ENCODE data around the gene PRDX5. TPM values are rescaled to one million over a fixed set of nuclear protein-coding genes. Genes with fewer than 3 reads are reported as not detected.

PRDX5 gene
- total and polyA plus RNA-seq, 9 of the 15 experiments (the other 6 are each of a cell fraction or from before 2014, with no cell fraction given) = 40.8 to 327 (median 204) TPM

DNA sequence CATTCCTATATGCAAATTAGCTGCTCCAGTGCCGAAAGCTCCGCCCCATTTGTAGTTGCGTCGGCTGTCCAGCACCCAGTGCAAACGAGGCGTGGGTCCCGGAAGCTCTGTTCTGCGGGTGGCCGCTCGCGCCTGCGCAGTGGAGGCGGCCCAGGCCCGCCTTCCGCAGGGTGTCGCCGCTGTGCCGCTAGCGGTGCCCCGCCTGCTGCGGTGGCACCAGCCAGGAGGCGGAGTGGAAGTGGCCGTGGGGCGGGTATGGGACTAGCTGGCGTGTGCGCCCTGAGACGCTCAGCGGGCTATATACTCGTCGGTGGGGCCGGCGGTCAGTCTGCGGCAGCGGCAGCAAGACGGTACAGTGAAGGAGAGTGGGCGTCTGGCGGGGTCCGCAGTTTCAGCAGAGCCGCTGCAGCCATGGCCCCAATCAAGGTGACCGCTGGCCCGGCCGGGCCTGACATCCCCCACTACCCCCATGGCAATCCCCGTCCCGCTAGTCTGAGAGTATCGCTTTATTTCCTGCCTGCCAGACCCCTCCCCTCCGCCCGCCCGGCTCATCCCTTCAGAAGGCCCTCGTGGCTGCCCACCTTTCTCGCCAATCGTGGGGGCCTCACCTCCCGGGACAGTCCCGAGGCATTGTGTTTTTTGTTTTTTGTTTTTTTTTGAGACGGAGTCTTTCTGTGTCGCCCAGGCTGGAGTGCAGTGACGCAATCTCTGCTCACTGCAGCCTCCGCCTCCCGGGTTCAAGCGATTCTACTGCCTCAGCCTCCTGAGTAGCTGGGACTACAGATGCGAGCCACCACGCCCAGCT, at the start of gene PRDX5 (continued):
- TF ChIP-seq, protein P1, sequence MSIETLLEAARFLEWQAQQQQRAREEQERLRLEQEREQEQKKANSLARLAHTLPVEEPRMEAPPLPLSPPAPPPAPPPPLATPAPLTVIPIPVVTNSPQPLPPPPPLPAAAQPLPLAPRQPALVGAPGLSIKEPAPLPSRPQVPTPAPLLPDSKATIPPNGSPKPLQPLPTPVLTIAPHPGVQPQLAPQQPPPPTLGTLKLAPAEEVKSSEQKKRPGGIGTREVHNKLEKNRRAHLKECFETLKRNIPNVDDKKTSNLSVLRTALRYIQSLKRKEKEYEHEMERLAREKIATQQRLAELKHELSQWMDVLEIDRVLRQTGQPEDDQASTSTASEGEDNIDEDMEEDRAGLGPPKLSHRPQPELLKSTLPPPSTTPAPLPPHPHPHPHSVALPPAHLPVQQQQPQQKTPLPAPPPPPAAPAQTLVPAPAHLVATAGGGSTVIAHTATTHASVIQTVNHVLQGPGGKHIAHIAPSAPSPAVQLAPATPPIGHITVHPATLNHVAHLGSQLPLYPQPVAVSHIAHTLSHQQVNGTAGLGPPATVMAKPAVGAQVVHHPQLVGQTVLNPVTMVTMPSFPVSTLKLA (conservative IDR thresholded peaks at IDR 0.05) = no peak; a peak in 1 of 4 replicates
- TF ChIP-seq HMG20A (CRISPR knock-in tag; conservative IDR thresholded peaks at IDR 0.05) (no peak), POU5F1 (IDR thresholded peaks at IDR 0.05; ENCODE audit: borderline replicate concordance, low read depth, low read length, partially characterized antibody) (no peak), FOXM1 (IDR thresholded peaks at IDR 0.05; ENCODE audit: low read depth) (no peak), FOXM1 (CRISPR knock-in tag; IDR thresholded peaks at IDR 0.05; ENCODE audit: low read depth) (peak; percentile 30; the same call in 1 of the 2 replicates), CEBPB (tag; IDR thresholded peaks at IDR 0.05) (peak; percentile 89), RAD51 (IDR thresholded peaks at IDR 0.05; ENCODE audit: borderline replicate concordance, low read depth) (no peak), SIRT6 (IDR thresholded peaks at IDR 0.05; ENCODE audit: low read depth, low read length) (no peak), SUPT5H (IDR thresholded peaks at IDR 0.05) (peak; percentile 77), SMAD2 (IDR thresholded peaks at IDR 0.05; ENCODE audit: low read depth, low read length) (no peak), ZNF717 (CRISPR knock-in tag; IDR thresholded peaks at IDR 0.05) (no peak), PCBP1 (IDR thresholded peaks at IDR 0.05; ENCODE audit: low read depth, low read length, poor library complexity, severe bottlenecking) (no peak), SMARCA4 (IDR thresholded peaks at IDR 0.05) (peak; percentile 42; the same call in 1 of the 2 replicates), FOXA1 (IDR thresholded peaks at IDR 0.05; ENCODE audit: borderline replicate concordance) (no peak), ARID2 (IDR thresholded peaks at IDR 0.05) (peak; percentile 76), RBFOX2 (IDR thresholded peaks at IDR 0.05; ENCODE audit: low read depth, low read length) (peak; percentile 82), ZNF3 (CRISPR knock-in tag; IDR thresholded peaks at IDR 0.05) (no peak), RHOXF2B (CRISPR knock-in tag; conservative IDR thresholded peaks at IDR 0.05) (no peak), NCOA1 (IDR thresholded peaks at IDR 0.05; ENCODE audit: low read depth) (no peak), ZNF408 (CRISPR knock-in tag; IDR thresholded peaks at IDR 0.05; ENCODE audit: low read depth) (no peak), RBM14 (IDR thresholded peaks at IDR 0.05; ENCODE audit: borderline replicate concordance, insufficient read depth, low read depth, low read length) (0 out of 2 replicates have a peak, but pooled peaks have one; percentile 85), TARDBP (IDR thresholded peaks at IDR 0.05) (peak; percentile 83; the same call in 1 of the 2 replicates), HNRNPH1 (optimal IDR thresholded peaks at IDR 0.05; ENCODE audit: low read depth, low read length) (no peak)
- TF ChIP-seq, protein P2, sequence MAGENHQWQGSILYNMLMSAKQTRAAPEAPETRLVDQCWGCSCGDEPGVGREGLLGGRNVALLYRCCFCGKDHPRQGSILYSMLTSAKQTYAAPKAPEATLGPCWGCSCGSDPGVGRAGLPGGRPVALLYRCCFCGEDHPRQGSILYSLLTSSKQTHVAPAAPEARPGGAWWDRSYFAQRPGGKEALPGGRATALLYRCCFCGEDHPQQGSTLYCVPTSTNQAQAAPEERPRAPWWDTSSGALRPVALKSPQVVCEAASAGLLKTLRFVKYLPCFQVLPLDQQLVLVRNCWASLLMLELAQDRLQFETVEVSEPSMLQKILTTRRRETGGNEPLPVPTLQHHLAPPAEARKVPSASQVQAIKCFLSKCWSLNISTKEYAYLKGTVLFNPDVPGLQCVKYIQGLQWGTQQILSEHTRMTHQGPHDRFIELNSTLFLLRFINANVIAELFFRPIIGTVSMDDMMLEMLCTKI (IDR thresholded peaks at IDR 0.05; ENCODE audit: partially characterized antibody) = no peak
- TF ChIP-seq, protein P3, sequence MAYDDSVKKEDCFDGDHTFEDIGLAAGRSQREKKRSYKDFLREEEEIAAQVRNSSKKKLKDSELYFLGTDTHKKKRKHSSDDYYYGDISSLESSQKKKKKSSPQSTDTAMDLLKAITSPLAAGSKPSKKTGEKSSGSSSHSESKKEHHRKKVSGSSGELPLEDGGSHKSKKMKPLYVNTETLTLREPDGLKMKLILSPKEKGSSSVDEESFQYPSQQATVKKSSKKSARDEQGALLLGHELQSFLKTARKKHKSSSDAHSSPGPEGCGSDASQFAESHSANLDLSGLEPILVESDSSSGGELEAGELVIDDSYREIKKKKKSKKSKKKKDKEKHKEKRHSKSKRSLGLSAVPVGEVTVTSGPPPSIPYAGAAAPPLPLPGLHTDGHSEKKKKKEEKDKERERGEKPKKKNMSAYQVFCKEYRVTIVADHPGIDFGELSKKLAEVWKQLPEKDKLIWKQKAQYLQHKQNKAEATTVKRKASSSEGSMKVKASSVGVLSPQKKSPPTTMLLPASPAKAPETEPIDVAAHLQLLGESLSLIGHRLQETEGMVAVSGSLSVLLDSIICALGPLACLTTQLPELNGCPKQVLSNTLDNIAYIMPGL (CRISPR knock-in tag; IDR thresholded peaks at IDR 0.05) = peak; percentile 80; the same call in 1 of the 2 replicates
- TF ChIP-seq, protein P4, sequence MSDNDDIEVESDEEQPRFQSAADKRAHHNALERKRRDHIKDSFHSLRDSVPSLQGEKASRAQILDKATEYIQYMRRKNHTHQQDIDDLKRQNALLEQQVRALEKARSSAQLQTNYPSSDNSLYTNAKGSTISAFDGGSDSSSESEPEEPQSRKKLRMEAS (CRISPR knock-in tag; IDR thresholded peaks at IDR 0.05) = no peak
